Measurements from ENCODE around the gene PRKG1.

GRCh38 chr10:51689536-51689935 lies 615.2 kb downstream of the PRKG1 start:
- TF ChIP-seq GABPA (IDR thresholded peaks at IDR 0.05; ENCODE audit: low read depth), result no peak
- no peak for TF ChIP-seq REST (IDR thresholded peaks at IDR 0.05; ENCODE audit: insufficient replicate concordance, low read depth)

All from HL-60 (cell line).